Measurements from ENCODE around the gene GATD1. TPM values are rescaled to one million over a fixed set of nuclear protein-coding genes. Genes with fewer than 3 reads are reported as not detected.

GATD1 gene
- total RNA-seq, 4 donors from 2014 or later, result 22.1 to 41.4 (median 27.3) TPM

DNA sequence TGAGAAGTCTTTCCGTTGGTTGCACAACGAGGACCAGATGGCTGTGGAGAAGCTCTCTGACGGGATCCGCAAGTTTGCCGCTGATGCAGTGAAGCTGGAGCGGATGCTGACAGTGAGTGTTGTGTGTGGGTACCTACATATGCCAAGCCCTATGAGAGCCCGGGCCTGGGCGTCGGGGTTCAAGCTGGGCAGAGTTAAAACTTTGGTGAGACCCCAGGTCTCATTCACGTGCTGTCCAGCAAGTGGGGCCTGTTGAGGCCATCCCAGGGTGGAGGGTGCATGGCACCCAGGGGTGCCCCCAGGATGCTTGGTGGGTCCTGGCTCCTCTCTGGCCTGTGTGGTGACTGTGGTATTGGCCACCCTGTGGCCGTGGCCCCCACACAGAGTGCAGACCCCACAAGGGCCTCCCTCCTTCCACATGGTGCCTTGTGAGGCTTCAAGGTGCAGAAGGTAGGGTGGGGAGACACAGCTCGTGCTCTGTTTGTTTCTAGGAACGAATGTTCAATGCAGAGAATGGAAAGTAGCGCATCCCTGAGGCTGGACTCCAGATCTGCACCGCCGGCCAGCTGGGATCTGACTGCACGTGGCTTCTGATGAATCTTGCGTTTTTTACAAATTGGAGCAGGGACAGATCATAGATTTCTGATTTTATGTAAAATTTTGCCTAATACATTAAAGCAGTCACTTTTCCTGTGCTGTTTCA, 12.8 kb downstream of the GATD1 start:
- WGBS, 2 donors, result 77 to 80% methylated on average over 15 to 17 of the region's 18 CpGs
- no peak overlapping the region for H3K27ac ChIP-seq
- TF ChIP-seq, protein P1, sequence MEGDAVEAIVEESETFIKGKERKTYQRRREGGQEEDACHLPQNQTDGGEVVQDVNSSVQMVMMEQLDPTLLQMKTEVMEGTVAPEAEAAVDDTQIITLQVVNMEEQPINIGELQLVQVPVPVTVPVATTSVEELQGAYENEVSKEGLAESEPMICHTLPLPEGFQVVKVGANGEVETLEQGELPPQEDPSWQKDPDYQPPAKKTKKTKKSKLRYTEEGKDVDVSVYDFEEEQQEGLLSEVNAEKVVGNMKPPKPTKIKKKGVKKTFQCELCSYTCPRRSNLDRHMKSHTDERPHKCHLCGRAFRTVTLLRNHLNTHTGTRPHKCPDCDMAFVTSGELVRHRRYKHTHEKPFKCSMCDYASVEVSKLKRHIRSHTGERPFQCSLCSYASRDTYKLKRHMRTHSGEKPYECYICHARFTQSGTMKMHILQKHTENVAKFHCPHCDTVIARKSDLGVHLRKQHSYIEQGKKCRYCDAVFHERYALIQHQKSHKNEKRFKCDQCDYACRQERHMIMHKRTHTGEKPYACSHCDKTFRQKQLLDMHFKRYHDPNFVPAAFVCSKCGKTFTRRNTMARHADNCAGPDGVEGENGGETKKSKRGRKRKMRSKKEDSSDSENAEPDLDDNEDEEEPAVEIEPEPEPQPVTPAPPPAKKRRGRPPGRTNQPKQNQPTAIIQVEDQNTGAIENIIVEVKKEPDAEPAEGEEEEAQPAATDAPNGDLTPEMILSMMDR (IDR thresholded peaks at IDR 0.05), result no peak
- TF ChIP-seq POLR2A (IDR thresholded peaks at IDR 0.05) (no peak), EP300 (IDR thresholded peaks at IDR 0.05) (no peak)
- peaks cover 0 to 10% (median 4%) of the 10 kb centered on the region in 4 donors for H3K4me1 ChIP-seq
- H3K36me3 ChIP-seq, result peaks cover 7 to 98% (median 23%) of the 10 kb centered on the region in 3 donors
- no peak overlapping the region for H3K4me3 ChIP-seq
- DNase-seq (ENCODE audit: low spot score in 2 of 2), result no peak
- H3K9me3 ChIP-seq, result no peaks in the 10 kb centered on the region
- no peaks in the 10 kb centered on the region for H3K27me3 ChIP-seq

DNA sequence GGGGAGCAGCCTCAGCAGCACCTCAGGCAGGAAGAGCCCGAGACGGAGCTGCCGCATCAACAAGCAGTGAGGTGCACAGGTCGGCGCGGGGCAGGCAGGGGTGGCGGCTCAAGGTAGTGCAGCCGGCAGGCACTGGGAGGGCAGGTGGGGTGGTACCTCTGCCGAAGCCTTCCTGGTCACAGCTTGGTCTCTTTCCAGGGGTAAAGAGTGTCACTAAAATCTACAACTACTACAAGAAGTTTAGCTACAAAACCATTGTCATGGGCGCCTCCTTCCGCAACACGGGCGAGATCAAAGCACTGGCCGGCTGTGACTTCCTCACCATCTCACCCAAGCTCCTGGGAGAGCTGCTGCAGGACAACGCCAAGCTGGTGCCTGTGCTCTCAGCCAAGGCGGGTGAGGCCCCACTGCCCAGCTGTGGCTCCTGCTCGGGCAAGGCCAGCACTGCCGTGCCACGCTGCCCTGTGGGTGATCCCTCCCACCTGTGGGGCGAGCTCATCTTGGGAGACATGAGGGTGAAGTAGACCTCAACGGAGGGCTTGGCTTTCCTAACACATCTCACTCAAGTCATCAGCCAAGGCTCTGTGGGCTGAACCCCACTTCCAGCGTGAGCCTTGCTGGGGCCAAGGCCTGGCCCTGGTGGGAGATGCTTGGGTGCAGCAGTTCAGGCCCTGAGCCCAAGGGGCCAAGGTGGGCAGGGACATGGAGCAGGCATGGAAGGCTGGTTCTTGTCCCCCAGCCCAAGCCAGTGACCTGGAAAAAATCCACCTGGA, 13.6 kb downstream of the GATD1 start:
- H3K27me3 ChIP-seq, result no peaks in the 10 kb centered on the region
- no peak overlapping the region for H3K4me3 ChIP-seq
- peak overlapping the region in 1 of 4 donors; percentile 2 for H3K27ac ChIP-seq
- H3K36me3 ChIP-seq, result peaks cover 7 to 100% (median 31%) of the 10 kb centered on the region in 3 donors
- 89 to 90% methylated on average over 19 to 22 of the region's 22 CpGs for WGBS, 2 donors
- peaks cover 0 to 10% (median 4%) of the 10 kb centered on the region in 4 donors for H3K4me1 ChIP-seq
- DNase-seq (ENCODE audit: low spot score in 2 of 2), result no peak
- no peaks in the 10 kb centered on the region for H3K9me3 ChIP-seq
- no peak for TF ChIP-seq EP300 (IDR thresholded peaks at IDR 0.05)
- TF ChIP-seq, protein P1 (IDR thresholded peaks at IDR 0.05), result no peak
- no peak for TF ChIP-seq POLR2A (IDR thresholded peaks at IDR 0.05)

DNA sequence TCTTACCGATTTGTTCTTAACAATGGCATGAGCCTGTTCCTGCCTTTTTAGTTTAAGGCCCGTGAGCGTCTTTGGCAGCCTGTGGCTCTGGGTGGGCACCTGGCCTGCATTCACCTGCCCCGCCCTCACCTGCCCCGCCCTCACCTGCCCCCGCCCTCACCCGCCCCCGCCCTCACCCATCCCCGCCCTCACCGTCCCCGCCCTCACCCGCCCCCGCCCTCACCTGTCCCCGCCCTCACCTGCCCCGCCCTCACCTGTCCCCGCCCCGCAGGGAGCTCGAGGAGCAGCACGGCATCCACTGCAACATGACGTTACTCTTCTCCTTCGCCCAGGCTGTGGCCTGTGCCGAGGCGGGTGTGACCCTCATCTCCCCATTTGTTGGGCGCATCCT, 14.2 kb downstream of the GATD1 start:
- no peaks in the 10 kb centered on the region for H3K27me3 ChIP-seq
- H3K4me1 ChIP-seq, result peaks cover 0 to 10% (median 4%) of the 10 kb centered on the region in 4 donors
- WGBS, 2 donors, result 56 to 61% methylated on average over 21 to 23 of the region's 24 CpGs
- TF ChIP-seq POLR2A (IDR thresholded peaks at IDR 0.05), result no peak
- TF ChIP-seq, protein P1 (IDR thresholded peaks at IDR 0.05), result no peak
- no peak for DNase-seq (ENCODE audit: low spot score in 2 of 2)
- peaks cover 7 to 100% (median 33%) of the 10 kb centered on the region in 3 donors for H3K36me3 ChIP-seq
- H3K27ac ChIP-seq, result peak overlapping the region in 3 of 4 donors; percentile 32 to 74 (median 58)
- no peak overlapping the region for H3K4me3 ChIP-seq
- no peaks in the 10 kb centered on the region for H3K9me3 ChIP-seq

DNA sequence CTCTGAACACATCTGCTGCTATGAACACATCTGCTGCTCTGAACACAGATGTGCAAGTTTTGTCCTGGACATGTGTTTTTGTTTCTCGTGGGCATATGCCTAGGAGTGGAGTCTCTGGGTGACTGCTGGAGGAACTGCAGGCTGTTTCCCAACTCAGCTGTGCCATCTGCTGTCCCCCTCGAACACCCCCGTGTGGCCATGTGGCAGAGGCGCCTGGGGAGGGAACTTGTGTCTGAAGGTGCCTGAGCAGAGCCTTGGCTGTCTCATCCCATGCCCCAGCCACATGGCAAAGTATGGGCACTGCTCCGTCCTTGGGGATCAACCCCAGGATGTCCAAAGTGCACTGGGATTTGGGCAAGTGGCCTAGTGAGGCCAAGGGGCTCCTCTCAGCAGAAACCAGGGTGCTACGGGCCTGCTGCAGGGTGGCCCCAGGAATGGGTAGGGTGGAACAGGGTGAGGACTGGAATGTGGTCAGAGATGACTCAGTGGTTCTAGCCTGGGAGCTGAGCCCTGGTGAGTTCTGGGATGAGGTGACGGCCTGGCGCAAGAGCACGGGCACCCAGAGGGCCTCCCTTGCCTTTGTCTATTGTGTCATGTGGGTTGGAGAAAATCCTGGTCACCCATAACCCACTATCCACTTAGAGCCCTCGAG, 14.7 kb downstream of the GATD1 start:
- H3K27ac ChIP-seq, result peak overlapping the region in 3 of 4 donors; percentile 32 to 74 (median 58)
- WGBS, 2 donors, result 38 to 46% methylated on average over 8 to 10 of the region's 10 CpGs
- no peak overlapping the region for H3K4me3 ChIP-seq
- no peaks in the 10 kb centered on the region for H3K27me3 ChIP-seq
- no peaks in the 10 kb centered on the region for H3K9me3 ChIP-seq
- H3K4me1 ChIP-seq, result peaks cover 0 to 10% (median 4%) of the 10 kb centered on the region in 4 donors
- peaks cover 7 to 100% (median 33%) of the 10 kb centered on the region in 3 donors for H3K36me3 ChIP-seq
- DNase-seq (ENCODE audit: low spot score in 2 of 2), result no peak
- no peak for TF ChIP-seq POLR2A (IDR thresholded peaks at IDR 0.05)
- TF ChIP-seq, protein P1 (IDR thresholded peaks at IDR 0.05), result peak in 1 of 5 experiments; percentile 39

Data from tibial nerve (tissue), 4 donors.